OCI-M2 (cell line): ENCODE measurements around the gene SUPT5H.

ENCODE experiments used
- DNase-seq: peaks from one replicate; lab custom pipeline; 2025; ENCODE audit not compliant: unreplicated experiment; lab: John Stamatoyannopoulos, UW

SUPT5H gene

GRCh38 chr19:39518458-39518857 lies 73.1 kb downstream of the SUPT5H start:
- no peak for DNase-seq

GRCh38 chr19:39518975-39519374 lies 73.6 kb downstream of the SUPT5H start:
- DNase-seq, result no peak

GRCh38 chr19:39520541-39521484 lies 75.4 kb downstream of the SUPT5H start:
- no peak for DNase-seq

- no peak for DNase-seq
Measured at GRCh38 chr19:39524495-39524894, 79.1 kb downstream of the SUPT5H start.

- DNase-seq, result no peak
Measured at GRCh38 chr19:39525205-39525604, 79.8 kb downstream of the SUPT5H start.
